ENCODE data around the gene MICA. TPM values are rescaled to one million over a fixed set of nuclear protein-coding genes. Genes with fewer than 3 reads are reported as not detected.
A peak's percentile ranks its signal among the peaks of the same experiment; 100 is the strongest.

The MICA gene
- total RNA-seq, 4 donors from 2014 or later, result 7.1 to 16.4 (median 15.2) TPM

DNA sequence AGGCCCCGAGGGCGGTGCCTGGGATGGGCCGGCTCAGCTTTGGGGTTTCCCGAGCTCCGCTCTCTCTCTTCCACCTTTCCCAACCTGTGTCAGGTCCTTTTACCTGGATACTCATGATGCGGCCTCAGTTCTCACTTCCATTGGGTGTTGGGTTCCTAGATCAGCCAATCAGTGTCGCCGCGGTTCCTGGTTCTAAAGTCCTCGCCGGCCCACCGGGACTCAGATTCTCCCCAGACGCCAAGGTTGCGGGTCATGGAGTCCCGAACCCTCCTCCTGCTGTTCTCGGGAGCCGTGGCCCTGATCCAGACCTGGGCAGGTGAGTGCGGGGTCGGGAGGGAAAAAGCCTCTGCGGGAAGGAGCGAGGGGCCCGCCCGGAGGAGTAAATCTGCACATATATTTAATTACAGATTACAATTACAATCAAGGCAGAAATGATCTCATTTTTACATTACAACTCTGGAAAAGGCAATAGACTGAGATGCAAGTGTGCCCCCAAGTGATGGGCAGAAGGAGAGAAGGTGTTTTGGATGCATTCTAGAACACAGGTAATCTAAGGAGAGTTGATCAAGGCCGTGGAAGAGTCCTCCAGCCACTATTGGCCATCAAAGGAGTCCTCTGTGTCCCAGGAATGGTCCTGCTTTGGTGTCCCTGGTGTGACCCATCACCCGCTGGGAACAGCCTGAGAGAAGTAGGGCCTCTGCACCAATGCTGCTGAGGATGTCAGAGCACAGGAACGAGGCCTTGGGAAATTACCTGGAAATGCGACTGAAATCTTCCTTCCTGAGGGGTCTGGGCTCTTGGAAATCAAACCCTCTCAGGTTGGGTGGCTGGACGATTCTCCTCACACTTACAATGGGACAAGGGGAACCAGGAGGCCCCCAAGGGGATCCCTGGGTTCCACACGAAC lies 59.8 kb downstream of the MICA start:
- DNase-seq (ENCODE audit: low spot score in 2 of 2), result peak; percentile 89 to 94
- H3K9me3 ChIP-seq, result no peaks in the 10 kb centered on the region
- H3K4me1 ChIP-seq, result peaks cover 34% of the 10 kb centered on the region
- peak overlapping the region; percentile 75 for H3K27ac ChIP-seq
- TF ChIP-seq EP300 (IDR thresholded peaks at IDR 0.05), result no peak
- peak; percentile 62 to 76 for TF ChIP-seq POLR2A (IDR thresholded peaks at IDR 0.05)
- TF ChIP-seq POLR2AphosphoS5 (IDR thresholded peaks at IDR 0.05), result peak in 1 of 3 donors; percentile 35
- no peaks in the 10 kb centered on the region for H3K27me3 ChIP-seq
- 7% methylated on average over 27 of the region's 29 CpGs for WGBS
- H3K36me3 ChIP-seq, result no peaks in the 10 kb centered on the region
- peak overlapping the region; percentile 60 for H3K4me3 ChIP-seq

DNA sequence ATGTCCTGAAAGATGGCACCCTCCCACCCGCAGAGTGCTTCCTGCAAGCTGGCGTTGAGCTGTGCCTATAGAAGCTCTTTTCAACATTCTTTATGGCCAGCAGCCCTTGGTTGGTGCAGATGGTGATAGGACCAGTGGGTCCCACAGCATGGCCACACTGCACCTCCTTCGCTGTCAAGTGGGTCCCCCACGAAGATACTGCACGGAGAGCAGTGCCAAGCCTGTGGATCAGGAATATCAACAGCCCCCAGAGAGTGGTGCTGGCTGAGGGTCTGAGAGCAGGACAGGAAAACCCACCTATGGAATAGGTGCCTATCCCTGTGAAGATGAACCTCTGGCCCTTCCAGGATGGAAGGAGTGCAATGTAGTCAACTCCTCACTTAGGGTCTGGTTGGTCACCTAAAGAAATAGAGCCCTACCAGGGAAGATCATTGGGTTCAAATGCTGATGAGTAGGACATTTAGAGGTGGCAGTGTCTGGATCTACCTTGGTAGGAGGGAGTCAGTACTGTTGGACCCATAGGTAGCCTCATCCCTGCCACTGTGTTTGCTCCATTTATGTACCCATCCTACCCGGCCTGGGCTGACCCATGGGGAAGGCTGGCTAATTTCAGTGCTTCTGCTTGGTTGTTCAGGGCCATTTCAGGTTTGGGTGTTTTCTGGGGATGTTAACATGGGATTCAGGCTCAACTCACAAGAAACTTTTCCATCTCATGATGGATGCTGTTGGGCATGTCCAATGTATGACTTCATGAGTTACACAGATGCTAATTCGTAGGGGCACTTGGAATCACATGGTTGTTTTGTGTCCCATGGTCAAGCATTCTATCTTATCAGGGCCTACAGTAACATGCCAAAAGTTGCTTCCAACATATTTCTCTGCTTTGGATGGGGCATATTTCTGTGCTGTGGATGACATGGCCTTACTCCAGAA lies 61.1 kb downstream of the MICA start:
- Histone ChIP-seq H3K36me3 (no peaks in the 10 kb centered on the region), H3K9me3 (no peaks in the 10 kb centered on the region), H3K4me3 (peak overlapping the region; percentile 60), H3K4me1 (peaks cover 34% of the 10 kb centered on the region), H3K27ac (no peak overlapping the region), H3K27me3 (no peaks in the 10 kb centered on the region)
- no peak for DNase-seq (ENCODE audit: low spot score in 2 of 2)
- whole genome bisulfite sequencing, result 68% methylated on average over 5 of the region's 7 CpGs
- no peak for TF ChIP-seq POLR2AphosphoS5 (IDR thresholded peaks at IDR 0.05)
- no peak for TF ChIP-seq EP300 (IDR thresholded peaks at IDR 0.05)
- TF ChIP-seq, protein P1, sequence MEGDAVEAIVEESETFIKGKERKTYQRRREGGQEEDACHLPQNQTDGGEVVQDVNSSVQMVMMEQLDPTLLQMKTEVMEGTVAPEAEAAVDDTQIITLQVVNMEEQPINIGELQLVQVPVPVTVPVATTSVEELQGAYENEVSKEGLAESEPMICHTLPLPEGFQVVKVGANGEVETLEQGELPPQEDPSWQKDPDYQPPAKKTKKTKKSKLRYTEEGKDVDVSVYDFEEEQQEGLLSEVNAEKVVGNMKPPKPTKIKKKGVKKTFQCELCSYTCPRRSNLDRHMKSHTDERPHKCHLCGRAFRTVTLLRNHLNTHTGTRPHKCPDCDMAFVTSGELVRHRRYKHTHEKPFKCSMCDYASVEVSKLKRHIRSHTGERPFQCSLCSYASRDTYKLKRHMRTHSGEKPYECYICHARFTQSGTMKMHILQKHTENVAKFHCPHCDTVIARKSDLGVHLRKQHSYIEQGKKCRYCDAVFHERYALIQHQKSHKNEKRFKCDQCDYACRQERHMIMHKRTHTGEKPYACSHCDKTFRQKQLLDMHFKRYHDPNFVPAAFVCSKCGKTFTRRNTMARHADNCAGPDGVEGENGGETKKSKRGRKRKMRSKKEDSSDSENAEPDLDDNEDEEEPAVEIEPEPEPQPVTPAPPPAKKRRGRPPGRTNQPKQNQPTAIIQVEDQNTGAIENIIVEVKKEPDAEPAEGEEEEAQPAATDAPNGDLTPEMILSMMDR (IDR thresholded peaks at IDR 0.05), result no peak
- no peak for TF ChIP-seq POLR2A (IDR thresholded peaks at IDR 0.05)

Other genes with a start within 250 kb of the MICA start
- 10 to 100 TPM; 10.7 to 33.4 (median 16.5) TPM for gene CCHCR1, start 245.8 kb upstream of the MICA start, total RNA-seq
- 10 to 100 TPM; 14.8 to 24.3 (median 23.8) TPM for gene TCF19, start 245.0 kb upstream of the MICA start, total RNA-seq
- 10 to 100 TPM in 1 of 4 donors, 1 to 10 TPM in 2, under 1 TPM in 1; 0.85 to 13.0 (median 7.7) TPM for gene POU5F1, start 232.9 kb upstream of the MICA start, total RNA-seq
- gene HLA-C, start 131.5 kb upstream of the MICA start, total RNA-seq, result 100 to 1,000 TPM; 106 to 510 (median 336) TPM
- 1,000 to 10,000 TPM in 3 of 4 donors, 100 to 1,000 TPM in 1; 995 to 1,612 (median 1,279) TPM for gene HLA-B, start 46.4 kb upstream of the MICA start, total RNA-seq
- 1 to 10 TPM in 3 of 4 donors, under 1 TPM in 1; 0.26 to 2.4 (median 2.1) TPM for gene MICB, start 94.5 kb downstream of the MICA start, total RNA-seq
- not detected for gene MCCD1, start 125.4 kb downstream of the MICA start, total RNA-seq
- gene DDX39B, start 138.4 kb downstream of the MICA start, total RNA-seq, result 100 to 1,000 TPM; 254 to 449 (median 281) TPM
- gene ATP6V1G2, start 143.0 kb downstream of the MICA start, total RNA-seq, result 1 to 10 TPM in 2 of 4 donors, under 1 TPM in 1, not detected in 1; 0.64 to 1.6 (median 1.4) TPM
- gene NFKBIL1, start 144.0 kb downstream of the MICA start, total RNA-seq, result 10 to 100 TPM; 23.6 to 29.5 (median 25.7) TPM
- gene LTA, start 168.7 kb downstream of the MICA start, total RNA-seq, result under 1 TPM in 1 of 4 donors, not detected in 3; 0.47 TPM
- 1 to 10 TPM; 1.0 to 6.4 (median 3.3) TPM for gene TNF, start 172.0 kb downstream of the MICA start, total RNA-seq
- not detected for gene LTB, start 178.8 kb downstream of the MICA start, total RNA-seq
- 10 to 100 TPM in 1 of 4 donors, 1 to 10 TPM in 3; 3.7 to 72.9 (median 6.7) TPM for gene LST1, start 182.7 kb downstream of the MICA start, total RNA-seq
- gene NCR3, start 189.4 kb downstream of the MICA start, total RNA-seq, result not detected
- gene AIF1, start 211.6 kb downstream of the MICA start, total RNA-seq, result 10 to 100 TPM in 1 of 4 donors, 1 to 10 TPM in 3; 2.6 to 16.3 (median 5.8) TPM
- 100 to 1,000 TPM; 100 to 163 (median 113) TPM for gene PRRC2A, start 217.1 kb downstream of the MICA start, total RNA-seq
- 100 to 1,000 TPM; 239 to 360 (median 309) TPM for gene BAG6, start 249.1 kb downstream of the MICA start, total RNA-seq

Measured in suprapubic skin (tissue), 4 donors.